ENCODE data around the gene ASAP3. TPM values are rescaled to one million over a fixed set of nuclear protein-coding genes. Genes with fewer than 3 reads are reported as not detected.
"Not testable (repeated sequence)": the region's sequence is repeated elsewhere in the genome, so short reads cannot be mapped to it uniquely, and the experiment has no call there.

The ASAP3 gene
- total RNA-seq, 4 donors from 2014 or later: 68.7 to 130 (median 88.5) TPM

DNA sequence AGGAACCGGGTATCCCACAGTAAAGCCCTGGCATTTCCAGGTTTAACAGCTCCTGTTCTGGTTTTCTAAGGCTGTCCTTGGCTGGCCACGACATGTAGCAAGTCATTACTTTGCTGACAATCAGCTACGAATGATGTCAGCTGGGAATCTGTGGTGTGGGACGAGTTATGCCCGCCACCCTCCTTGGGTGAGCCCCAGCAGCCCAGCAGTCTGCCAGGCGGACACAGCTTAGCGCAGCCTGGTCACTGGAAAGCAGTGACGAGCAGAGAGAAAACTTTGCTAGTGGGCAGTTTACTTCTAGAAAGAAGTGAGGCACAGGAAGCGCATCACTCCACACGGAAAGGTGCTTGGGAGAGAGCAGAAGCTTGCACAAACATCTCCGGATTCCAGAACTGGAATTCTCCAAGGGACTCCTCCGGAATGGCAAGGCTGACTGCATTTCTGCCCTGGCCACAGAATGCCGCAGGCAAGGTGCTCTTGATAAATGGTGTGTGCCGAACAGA is 98.8 kb downstream of the ASAP3 start:
- Histone ChIP-seq H3K4me3 (no peak overlapping the region), H3K4me1 (peaks cover 26% of the 10 kb centered on the region), H3K27me3 (no peaks in the 10 kb centered on the region), H3K36me3 (peaks cover 21% of the 10 kb centered on the region), H3K9me3 (no peaks in the 10 kb centered on the region), H3K27ac (no peak overlapping the region)
- WGBS: 73% methylated on average over 14 of the region's 14 CpGs
- no peak for DNase-seq (ENCODE audit: low spot score in 2 of 2)
- no peak for TF ChIP-seq POLR2AphosphoS5 (IDR thresholded peaks at IDR 0.05)
- no peak for TF ChIP-seq POLR2A (IDR thresholded peaks at IDR 0.05)
- TF ChIP-seq, protein P1, sequence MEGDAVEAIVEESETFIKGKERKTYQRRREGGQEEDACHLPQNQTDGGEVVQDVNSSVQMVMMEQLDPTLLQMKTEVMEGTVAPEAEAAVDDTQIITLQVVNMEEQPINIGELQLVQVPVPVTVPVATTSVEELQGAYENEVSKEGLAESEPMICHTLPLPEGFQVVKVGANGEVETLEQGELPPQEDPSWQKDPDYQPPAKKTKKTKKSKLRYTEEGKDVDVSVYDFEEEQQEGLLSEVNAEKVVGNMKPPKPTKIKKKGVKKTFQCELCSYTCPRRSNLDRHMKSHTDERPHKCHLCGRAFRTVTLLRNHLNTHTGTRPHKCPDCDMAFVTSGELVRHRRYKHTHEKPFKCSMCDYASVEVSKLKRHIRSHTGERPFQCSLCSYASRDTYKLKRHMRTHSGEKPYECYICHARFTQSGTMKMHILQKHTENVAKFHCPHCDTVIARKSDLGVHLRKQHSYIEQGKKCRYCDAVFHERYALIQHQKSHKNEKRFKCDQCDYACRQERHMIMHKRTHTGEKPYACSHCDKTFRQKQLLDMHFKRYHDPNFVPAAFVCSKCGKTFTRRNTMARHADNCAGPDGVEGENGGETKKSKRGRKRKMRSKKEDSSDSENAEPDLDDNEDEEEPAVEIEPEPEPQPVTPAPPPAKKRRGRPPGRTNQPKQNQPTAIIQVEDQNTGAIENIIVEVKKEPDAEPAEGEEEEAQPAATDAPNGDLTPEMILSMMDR (IDR thresholded peaks at IDR 0.05): no peak
- no peak for TF ChIP-seq EP300 (IDR thresholded peaks at IDR 0.05)

DNA sequence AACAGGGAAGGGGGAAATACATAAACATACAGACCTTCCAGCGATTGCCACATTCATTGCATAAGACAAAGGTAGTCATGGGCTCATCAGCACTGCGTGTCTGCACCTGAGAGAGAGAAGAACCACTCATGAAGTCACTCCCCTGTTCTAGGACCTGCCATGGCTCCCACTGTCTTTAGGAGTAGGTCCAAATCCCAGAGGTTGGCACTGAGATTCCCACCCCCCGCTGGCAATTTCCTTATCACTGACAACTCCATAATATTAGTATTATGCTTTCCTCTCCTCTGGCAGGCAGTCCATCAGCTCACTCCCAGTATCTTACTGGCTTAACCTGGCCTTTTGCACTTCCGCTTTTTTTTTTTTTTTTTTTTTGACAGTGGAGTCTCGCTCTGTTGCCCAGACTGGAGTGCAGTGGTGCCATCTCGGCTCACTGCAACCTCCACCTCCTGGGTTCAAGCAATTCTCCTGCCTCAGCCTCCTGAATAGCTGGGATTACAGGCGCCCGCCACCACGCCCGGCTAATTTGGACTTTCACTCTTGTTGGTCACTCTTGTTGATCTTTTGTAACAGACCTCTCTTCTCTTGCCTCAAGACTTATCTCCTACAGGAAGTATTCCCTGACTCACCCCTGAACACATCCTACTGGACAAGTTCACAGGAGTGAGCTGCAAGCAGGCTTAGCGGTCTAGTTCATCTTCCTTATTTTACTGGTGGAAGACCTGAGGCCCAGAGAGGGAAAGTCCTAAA is 99.5 kb downstream of the ASAP3 start:
- no peak for DNase-seq (ENCODE audit: low spot score in 2 of 2)
- Histone ChIP-seq H3K36me3 (peaks cover 21% of the 10 kb centered on the region), H3K27me3 (no peaks in the 10 kb centered on the region), H3K4me1 (peaks cover 26% of the 10 kb centered on the region), H3K4me3 (no peak overlapping the region), H3K9me3 (no peaks in the 10 kb centered on the region), H3K27ac (no peak overlapping the region)
- WGBS: 70% methylated on average over 11 of the region's 11 CpGs
- TF ChIP-seq EP300 (IDR thresholded peaks at IDR 0.05) (no peak), POLR2A (IDR thresholded peaks at IDR 0.05) (no peak), POLR2AphosphoS5 (IDR thresholded peaks at IDR 0.05) (no peak)
- TF ChIP-seq, protein P1 (IDR thresholded peaks at IDR 0.05): no peak

DNA sequence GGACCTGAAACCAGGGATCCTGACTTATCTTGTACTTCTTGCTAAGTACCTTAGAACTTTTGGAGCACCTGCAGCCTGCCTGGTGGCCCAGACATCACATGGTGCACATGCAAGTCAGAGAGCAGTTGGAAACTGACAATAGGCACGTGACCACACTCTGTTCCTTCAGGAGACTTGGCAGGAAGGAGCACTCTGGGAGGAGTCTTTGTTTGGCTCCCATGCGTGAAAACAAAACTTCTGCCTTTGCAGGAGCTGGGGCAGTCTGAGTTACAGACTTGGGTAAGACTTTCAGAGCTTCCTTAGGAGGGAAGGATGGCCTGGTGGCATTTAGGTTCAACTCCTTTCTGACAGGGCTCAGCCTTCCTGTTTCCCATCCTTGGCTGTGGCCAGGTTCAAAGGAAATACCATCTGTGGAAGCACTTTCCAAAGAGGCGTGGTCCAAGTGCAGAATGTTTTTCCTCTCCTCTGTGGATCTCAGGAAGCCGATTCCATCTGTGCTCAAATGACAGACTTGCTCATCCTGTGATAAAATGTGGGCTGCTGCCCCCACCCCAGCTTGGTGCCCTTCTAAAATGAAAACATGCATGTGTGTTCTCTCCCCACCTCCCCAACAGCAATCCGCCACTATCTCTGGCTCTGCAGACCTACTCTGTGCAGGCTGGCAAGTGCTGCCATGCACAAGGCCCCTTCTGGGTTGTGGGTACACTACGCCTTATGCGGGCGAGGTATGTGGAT is 100.2 kb downstream of the ASAP3 start:
- peaks cover 26% of the 10 kb centered on the region for H3K4me1 ChIP-seq
- H3K27ac ChIP-seq: peak overlapping the region; percentile 71
- WGBS: 35% methylated on average over 8 of the region's 8 CpGs
- H3K9me3 ChIP-seq: no peaks in the 10 kb centered on the region
- H3K27me3 ChIP-seq: no peaks in the 10 kb centered on the region
- DNase-seq (ENCODE audit: low spot score in 2 of 2): no peak
- TF ChIP-seq POLR2AphosphoS5 (IDR thresholded peaks at IDR 0.05) (no peak), POLR2A (IDR thresholded peaks at IDR 0.05) (no peak), EP300 (IDR thresholded peaks at IDR 0.05) (no peak)
- TF ChIP-seq, protein P1 (IDR thresholded peaks at IDR 0.05): no peak
- peaks cover 21% of the 10 kb centered on the region for H3K36me3 ChIP-seq
- H3K4me3 ChIP-seq: no peak overlapping the region

DNA sequence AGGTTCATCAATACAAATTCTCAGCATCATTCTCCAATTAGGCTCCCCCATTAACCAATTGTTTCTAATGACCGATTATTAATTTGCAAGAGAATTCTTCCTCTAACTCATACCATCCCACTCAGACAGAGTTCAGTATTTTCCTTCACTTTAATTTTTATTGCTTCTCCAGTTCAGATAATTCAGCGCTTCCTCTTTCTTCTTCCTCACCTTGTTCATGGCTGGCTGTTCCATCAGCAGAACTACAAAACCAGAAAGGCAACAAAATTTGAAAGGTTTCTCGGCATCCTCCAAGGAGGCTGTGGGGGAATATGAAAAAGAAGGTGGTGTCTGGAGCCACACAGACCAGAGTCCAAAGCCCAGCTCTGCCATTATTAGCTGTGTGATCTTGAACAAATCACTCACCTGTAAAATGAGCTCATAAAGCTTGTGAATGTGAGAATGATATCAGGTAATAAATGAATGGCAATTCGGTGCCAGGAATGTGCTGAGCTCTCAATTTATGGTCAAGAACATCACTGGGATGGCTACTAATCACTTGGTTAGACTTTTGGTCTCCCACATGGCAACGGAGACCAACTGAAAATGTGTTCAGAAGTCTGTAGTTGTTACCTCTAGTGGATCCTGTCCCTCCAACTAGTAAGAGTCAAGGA is 102.6 kb downstream of the ASAP3 start:
- H3K4me1 ChIP-seq: peaks cover 46% of the 10 kb centered on the region
- H3K9me3 ChIP-seq: no peaks in the 10 kb centered on the region
- H3K4me3 ChIP-seq: no peak overlapping the region
- no peaks in the 10 kb centered on the region for H3K27me3 ChIP-seq
- no peak for DNase-seq (ENCODE audit: low spot score in 2 of 2)
- WGBS: 76% methylated on average over 5 of the region's 5 CpGs
- H3K36me3 ChIP-seq: peaks cover 15% of the 10 kb centered on the region
- no peak overlapping the region for H3K27ac ChIP-seq
- TF ChIP-seq POLR2A (IDR thresholded peaks at IDR 0.05) (no peak), POLR2AphosphoS5 (IDR thresholded peaks at IDR 0.05) (no peak)

DNA sequence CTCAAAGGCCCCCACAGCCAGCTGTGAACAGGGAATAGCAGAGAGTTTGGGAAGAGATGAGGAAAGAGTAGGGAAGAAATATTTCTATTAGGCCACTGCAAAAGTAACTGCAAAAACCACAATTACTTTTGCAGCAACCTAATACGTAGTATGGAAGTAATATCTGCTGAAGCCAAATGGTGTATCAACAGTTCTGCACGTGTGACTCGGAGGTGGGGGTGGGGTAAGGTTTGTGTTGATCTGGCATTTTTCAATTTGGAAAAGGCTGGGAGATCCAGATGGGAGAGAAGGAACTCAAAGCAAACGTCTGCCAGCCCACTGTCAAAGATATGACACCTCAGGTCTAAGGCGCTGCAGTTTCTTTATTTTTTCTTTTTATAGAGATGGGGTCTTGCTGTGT is 103.3 kb downstream of the ASAP3 start:
- H3K9me3 ChIP-seq: no peaks in the 10 kb centered on the region

DNA sequence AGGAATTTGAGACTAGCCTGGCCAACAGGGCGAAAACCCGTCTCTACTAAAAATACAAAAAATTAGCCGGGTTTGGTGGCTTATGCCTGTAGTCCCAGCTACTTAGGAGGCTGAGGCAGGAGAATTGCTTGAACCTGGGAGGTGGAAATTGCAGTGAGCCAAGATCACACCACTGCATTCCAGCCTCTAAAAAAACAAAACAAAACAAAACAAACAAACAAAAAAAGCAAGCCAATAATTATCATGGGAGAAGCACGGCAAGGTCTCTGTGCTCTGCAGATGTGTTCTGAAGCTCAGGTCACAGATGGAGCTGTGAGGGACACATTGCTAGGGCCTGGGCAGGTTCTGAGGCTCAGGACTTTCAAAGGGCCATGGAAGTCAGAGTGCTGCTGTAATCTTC is 103.7 kb downstream of the ASAP3 start:
- H3K27me3 ChIP-seq; H3K9me3 ChIP-seq; DNase-seq (ENCODE audit: low spot score in 2 of 2); H3K4me3 ChIP-seq; H3K27ac ChIP-seq: not testable (repeated sequence)
- 65% methylated on average over 4 of the region's 4 CpGs for WGBS
- Histone ChIP-seq H3K36me3 (peaks cover 15% of the 10 kb centered on the region), H3K4me1 (peaks cover 46% of the 10 kb centered on the region)

More for the DNA sequence above, 103.3 kb downstream of the ASAP3 start:
- Histone ChIP-seq H3K27ac (no peak overlapping the region), H3K4me1 (peaks cover 51% of the 10 kb centered on the region), H3K4me3 (no peak overlapping the region), H3K27me3 (no peaks in the 10 kb centered on the region), H3K36me3 (peaks cover 15% of the 10 kb centered on the region)
- 47% methylated on average over 5 of the region's 5 CpGs for WGBS
- TF ChIP-seq POLR2AphosphoS5 (IDR thresholded peaks at IDR 0.05): no peak
- TF ChIP-seq POLR2A (IDR thresholded peaks at IDR 0.05): no peak
- TF ChIP-seq, protein P1 (IDR thresholded peaks at IDR 0.05): no peak
- TF ChIP-seq EP300 (IDR thresholded peaks at IDR 0.05): no peak
- no peak for DNase-seq (ENCODE audit: low spot score in 2 of 2)
